Breast epithelium (tissue), 3 donors: Measurements from ENCODE around the gene DDC.

ENCODE experiments used
- CTCF ChIP-seq, 3 donors: fragments of 450-650 bp; IDR thresholded peaks; one replicate each; pipeline ENCODE4 v1.5.1; 2016 to 2017; ENCODE audit warnings: antibody characterized with exemption in 3 of 3, mild to moderate bottlenecking in 3 of 3, moderate library complexity in 3 of 3
- POLR2A ChIP-seq: fragments of 450-650 bp; IDR thresholded peaks from one replicate; pipeline ENCODE4 v1.6.1; 2016; ENCODE audit warnings: antibody characterized with exemption, mild to moderate bottlenecking, moderate library complexity

DNA sequence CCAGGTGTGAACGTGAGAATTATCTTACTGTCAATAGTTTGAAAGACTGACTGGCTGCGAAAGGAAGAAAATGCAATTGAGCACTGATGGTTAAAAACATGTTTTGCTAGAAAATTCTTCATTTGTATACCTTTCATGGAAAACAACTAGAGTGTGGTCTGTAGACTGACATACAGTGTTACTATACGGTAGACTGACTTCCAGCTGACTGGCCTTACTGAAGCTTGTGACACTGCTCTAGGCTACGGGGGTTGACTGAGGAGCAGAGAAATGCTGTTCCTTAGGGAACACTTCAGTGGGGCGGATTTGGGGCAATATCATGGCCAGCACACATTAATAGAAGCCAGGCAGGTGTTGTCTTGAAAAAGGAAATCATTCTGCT is 25.9 kb upstream of the DDC start:
- TF ChIP-seq CTCF (IDR thresholded peaks at IDR 0.05) (no peak), POLR2A (no peak)
